NCI-H146 treated with DMSO at 0.1 percent for 48 hours (cell line): ENCODE measurements around the gene ASAP2.

Experiments used
- DNase-seq: peaks from one replicate; lab custom pipeline; 2025; ENCODE audit not compliant: unreplicated experiment; lab: John Stamatoyannopoulos, UW

The ASAP2 gene

GRCh38 chr2:9374071-9374730 lies 167.6 kb downstream of the ASAP2 start:
- no peak for DNase-seq

GRCh38 chr2:9375857-9376428 lies 169.3 kb downstream of the ASAP2 start:
- DNase-seq, result no peak

- DNase-seq, result no peak
Measured at GRCh38 chr2:9377461-9378097, 171.0 kb downstream of the ASAP2 start.

GRCh38 chr2:9378433-9379390 lies 172.1 kb downstream of the ASAP2 start:
- DNase-seq, result no peak

GRCh38 chr2:9379391-9379755 lies 172.8 kb downstream of the ASAP2 start:
- no peak for DNase-seq

GRCh38 chr2:9380702-9381628 lies 174.4 kb downstream of the ASAP2 start:
- DNase-seq, result no peak

GRCh38 chr2:9382604-9383235 lies 176.1 kb downstream of the ASAP2 start:
- no peak for DNase-seq

- no peak for DNase-seq
Measured at GRCh38 chr2:9384521-9384920, 177.9 kb downstream of the ASAP2 start.

- no peak for DNase-seq
Measured at GRCh38 chr2:9385841-9386240, 179.2 kb downstream of the ASAP2 start.

- DNase-seq, result no peak
Measured at GRCh38 chr2:9388199-9388681, 181.6 kb downstream of the ASAP2 start.

GRCh38 chr2:9388950-9389911 lies 182.6 kb downstream of the ASAP2 start:
- no peak for DNase-seq

- no peak for DNase-seq
Measured at GRCh38 chr2:9390151-9390850, 183.7 kb downstream of the ASAP2 start.

GRCh38 chr2:9390991-9391390 lies 184.4 kb downstream of the ASAP2 start:
- DNase-seq, result no peak

- no peak for DNase-seq
Measured at GRCh38 chr2:9391961-9392720, 185.5 kb downstream of the ASAP2 start.

- DNase-seq, result no peak
Measured at GRCh38 chr2:9392898-9393765, 186.5 kb downstream of the ASAP2 start.

GRCh38 chr2:9394816-9395215 lies 188.2 kb downstream of the ASAP2 start:
- DNase-seq, result no peak
